ENCODE results near the gene PRDM5. TPM values are rescaled to one million over a fixed set of nuclear protein-coding genes. Genes with fewer than 3 reads are reported as not detected.

PRDM5 gene
- total RNA-seq, 3 donors from 2014 or later (not counting 1 experiment from before 2014, with no cell fraction given) = not detected

DNA sequence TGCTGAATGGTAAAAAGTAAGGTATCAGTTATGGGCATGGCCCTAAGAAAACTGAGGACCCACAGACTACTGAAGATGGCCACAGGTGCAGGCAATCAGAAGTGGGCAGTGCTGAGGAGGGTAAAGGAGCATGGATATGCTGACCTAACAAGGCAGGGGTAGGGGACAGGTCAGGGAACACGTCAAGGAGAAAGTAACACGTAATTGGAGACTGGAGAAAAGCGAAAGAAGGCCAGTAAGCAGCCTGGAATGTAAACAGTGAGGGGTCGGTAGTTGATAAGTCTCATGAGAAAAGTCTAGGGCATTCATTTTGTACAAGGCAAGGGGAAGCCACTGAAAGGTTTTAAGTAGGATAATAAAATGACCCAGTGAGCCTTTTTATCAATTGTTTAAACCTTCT lies 153.3 kb downstream of the PRDM5 start:
- Mint-ChIP-seq H3K36me3 (no peaks in the 10 kb centered on the region), H3K9me3 (peaks cover 3 to 6% of the 10 kb centered on the region in 2 donors), H3K27me3 (ENCODE audit: low read depth in 2 of 2) (no peaks in the 10 kb centered on the region), H3K27ac (no peak overlapping the region), H3K4me1 (no peaks in the 10 kb centered on the region), H3K4me3 (no peak overlapping the region)
- intact Hi-C loops (cut with micrococcal nuclease) = no loop called here
- TF ChIP-seq, protein P1, sequence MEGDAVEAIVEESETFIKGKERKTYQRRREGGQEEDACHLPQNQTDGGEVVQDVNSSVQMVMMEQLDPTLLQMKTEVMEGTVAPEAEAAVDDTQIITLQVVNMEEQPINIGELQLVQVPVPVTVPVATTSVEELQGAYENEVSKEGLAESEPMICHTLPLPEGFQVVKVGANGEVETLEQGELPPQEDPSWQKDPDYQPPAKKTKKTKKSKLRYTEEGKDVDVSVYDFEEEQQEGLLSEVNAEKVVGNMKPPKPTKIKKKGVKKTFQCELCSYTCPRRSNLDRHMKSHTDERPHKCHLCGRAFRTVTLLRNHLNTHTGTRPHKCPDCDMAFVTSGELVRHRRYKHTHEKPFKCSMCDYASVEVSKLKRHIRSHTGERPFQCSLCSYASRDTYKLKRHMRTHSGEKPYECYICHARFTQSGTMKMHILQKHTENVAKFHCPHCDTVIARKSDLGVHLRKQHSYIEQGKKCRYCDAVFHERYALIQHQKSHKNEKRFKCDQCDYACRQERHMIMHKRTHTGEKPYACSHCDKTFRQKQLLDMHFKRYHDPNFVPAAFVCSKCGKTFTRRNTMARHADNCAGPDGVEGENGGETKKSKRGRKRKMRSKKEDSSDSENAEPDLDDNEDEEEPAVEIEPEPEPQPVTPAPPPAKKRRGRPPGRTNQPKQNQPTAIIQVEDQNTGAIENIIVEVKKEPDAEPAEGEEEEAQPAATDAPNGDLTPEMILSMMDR (IDR thresholded peaks at IDR 0.05) = no peak
- Histone ChIP-seq H3K27me3 (ENCODE audit: control insufficient read depth, insufficient read depth, low read length) (no peaks in the 10 kb centered on the region), H3K36me3 (ENCODE audit: control insufficient read depth, insufficient read depth, low read length) (no peaks in the 10 kb centered on the region), H3K9me3 (ENCODE audit: control insufficient read depth, insufficient read depth, low read length) (no peaks in the 10 kb centered on the region), H3K4me1 (ENCODE audit: control insufficient read depth, insufficient read depth, low read length) (no peaks in the 10 kb centered on the region), H3K4me3 (ENCODE audit: low read length) (no peak overlapping the region), H3K27ac (ENCODE audit: low read length) (no peak overlapping the region)
- no peak for DNase-seq
- 68% methylated on average over 4 of the region's 4 CpGs for WGBS (ENCODE audit: insufficient coverage)
- ATAC-seq = no peak

DNA sequence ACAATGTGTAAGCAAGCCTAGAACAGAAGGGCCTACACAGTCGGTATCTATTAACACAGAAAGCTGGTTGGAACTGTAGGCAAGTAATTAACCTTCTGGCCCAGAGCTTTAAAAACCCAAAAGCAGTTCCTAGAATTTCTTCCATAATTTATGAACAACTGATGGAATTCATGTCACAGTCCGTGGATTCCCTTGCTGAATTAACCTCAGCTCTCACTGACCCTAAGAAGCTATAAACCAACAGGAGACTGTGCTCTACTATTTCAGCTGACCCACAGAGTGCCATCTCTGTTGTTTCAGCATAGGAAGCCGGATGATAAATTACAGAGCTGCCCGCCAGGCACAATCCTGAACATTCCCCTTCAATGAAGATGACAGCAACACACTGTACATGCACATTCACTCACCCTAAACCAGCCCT lies 157.3 kb downstream of the PRDM5 start:
- Mint-ChIP-seq H3K27me3 (ENCODE audit: low read depth in 2 of 2) (no peaks in the 10 kb centered on the region), H3K9me3 (peaks cover 3 to 6% of the 10 kb centered on the region in 2 donors), H3K36me3 (no peaks in the 10 kb centered on the region), H3K4me1 (no peaks in the 10 kb centered on the region), H3K4me3 (no peak overlapping the region), H3K27ac (no peak overlapping the region)
- Histone ChIP-seq H3K27ac (ENCODE audit: low read length) (no peak overlapping the region), H3K4me1 (ENCODE audit: control insufficient read depth, insufficient read depth, low read length) (no peaks in the 10 kb centered on the region), H3K9me3 (ENCODE audit: control insufficient read depth, insufficient read depth, low read length) (no peaks in the 10 kb centered on the region), H3K4me3 (ENCODE audit: low read length) (no peak overlapping the region), H3K27me3 (ENCODE audit: control insufficient read depth, insufficient read depth, low read length) (no peaks in the 10 kb centered on the region), H3K36me3 (ENCODE audit: control insufficient read depth, insufficient read depth, low read length) (no peaks in the 10 kb centered on the region)
- DNase-seq = no peak
- intact Hi-C loops (cut with micrococcal nuclease) = no loop called here
- TF ChIP-seq, protein P1 (IDR thresholded peaks at IDR 0.05) = no peak
- 84% methylated on average over 4 of the region's 4 CpGs for WGBS (ENCODE audit: insufficient coverage)
- ATAC-seq = no peak

DNA sequence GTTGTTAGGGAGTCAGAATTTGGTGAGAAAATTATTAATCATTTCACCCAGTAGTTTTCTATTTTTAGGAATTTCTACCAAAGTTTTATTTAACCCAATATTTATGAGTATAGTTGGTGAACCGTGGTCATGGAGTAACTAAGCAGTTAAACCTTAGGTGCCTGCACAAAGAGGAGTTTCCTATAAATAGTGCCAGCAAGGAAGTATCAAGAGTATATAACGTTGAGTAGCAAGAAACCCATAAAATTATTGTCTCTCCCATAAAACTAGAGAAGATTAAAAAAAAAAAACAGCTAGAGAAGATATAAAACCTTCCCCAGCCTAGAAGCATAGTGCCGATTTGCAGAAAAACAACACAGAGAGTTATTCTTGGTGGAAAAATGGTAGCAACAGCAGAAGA lies 158.9 kb downstream of the PRDM5 start:
- no peak overlapping the region for H3K4me3 ChIP-seq (ENCODE audit: low read length)
- no peak overlapping the region for H3K27ac ChIP-seq (ENCODE audit: low read length)
- Mint-ChIP-seq H3K27me3 (ENCODE audit: low read depth in 2 of 2) (no peaks in the 10 kb centered on the region), H3K4me3 (no peak overlapping the region), H3K4me1 (no peaks in the 10 kb centered on the region), H3K27ac (no peak overlapping the region), H3K36me3 (no peaks in the 10 kb centered on the region), H3K9me3 (peaks cover 3 to 4% of the 10 kb centered on the region in 2 donors)
- no CpG with 5 or more reads among the region's 3 CpGs for WGBS (ENCODE audit: insufficient coverage)
- no peaks in the 10 kb centered on the region for H3K27me3 ChIP-seq (ENCODE audit: control insufficient read depth, insufficient read depth, low read length)
- TF ChIP-seq, protein P1 (IDR thresholded peaks at IDR 0.05) = no peak
- ATAC-seq (no peak), DNase-seq (no peak)
- intact Hi-C loops (cut with micrococcal nuclease) = no loop called here
- no peaks in the 10 kb centered on the region for H3K9me3 ChIP-seq (ENCODE audit: control insufficient read depth, insufficient read depth, low read length)
- H3K36me3 ChIP-seq (ENCODE audit: control insufficient read depth, insufficient read depth, low read length) = no peaks in the 10 kb centered on the region
- H3K4me1 ChIP-seq (ENCODE audit: control insufficient read depth, insufficient read depth, low read length) = no peaks in the 10 kb centered on the region

DNA sequence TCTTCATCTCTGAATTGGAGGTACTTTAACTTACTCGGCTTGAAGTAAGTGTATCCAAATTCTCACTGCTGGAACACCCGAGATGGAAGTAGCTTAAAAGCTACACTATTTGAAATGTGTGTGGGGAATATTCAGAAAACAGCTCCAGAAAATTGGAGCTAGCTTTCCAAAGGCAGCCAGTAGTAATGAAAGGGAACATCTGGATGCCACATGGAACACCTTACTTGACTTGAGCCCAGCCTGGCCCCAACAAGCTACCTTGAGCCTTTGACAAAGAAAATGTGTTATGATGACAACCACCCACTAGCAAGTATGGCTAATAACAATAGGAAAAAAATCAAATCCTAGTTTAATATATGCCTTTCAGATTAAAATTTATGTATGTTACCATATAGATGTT lies 161.5 kb downstream of the PRDM5 start:
- ATAC-seq = no peak
- 85% methylated on average over 2 of the region's 2 CpGs for WGBS (ENCODE audit: insufficient coverage)

More for the DNA sequence above, 161.5 kb downstream of the PRDM5 start:
- Mint-ChIP-seq H3K27ac (no peak overlapping the region), H3K4me3 (no peak overlapping the region), H3K27me3 (ENCODE audit: low read depth in 2 of 2) (no peaks in the 10 kb centered on the region), H3K4me1 (no peaks in the 10 kb centered on the region), H3K36me3 (no peaks in the 10 kb centered on the region), H3K9me3 (peaks cover 2 to 3% of the 10 kb centered on the region in 2 donors)
- no peaks in the 10 kb centered on the region for H3K9me3 ChIP-seq (ENCODE audit: control insufficient read depth, insufficient read depth, low read length)
- no peaks in the 10 kb centered on the region for H3K36me3 ChIP-seq (ENCODE audit: control insufficient read depth, insufficient read depth, low read length)
- no peak overlapping the region for H3K4me3 ChIP-seq (ENCODE audit: low read length)
- TF ChIP-seq, protein P1 (IDR thresholded peaks at IDR 0.05) = no peak
- no peaks in the 10 kb centered on the region for H3K27me3 ChIP-seq (ENCODE audit: control insufficient read depth, insufficient read depth, low read length)
- H3K27ac ChIP-seq (ENCODE audit: low read length) = no peak overlapping the region
- intact Hi-C loops (cut with micrococcal nuclease) = no loop called here
- H3K4me1 ChIP-seq (ENCODE audit: control insufficient read depth, insufficient read depth, low read length) = no peaks in the 10 kb centered on the region
- DNase-seq = no peak

Measured in natural killer cell (primary cell).